Right ventricle myocardium inferior (tissue), 1 donor: ENCODE measurements around the gene ZC3H12D. TPM values are rescaled to one million over a fixed set of nuclear protein-coding genes. Genes with fewer than 3 reads are reported as not detected.
"Not testable (repeated sequence)": the region's sequence is repeated elsewhere in the genome, so short reads cannot be mapped to it uniquely, and the experiment has no call there.

Experiments used
- ATAC-seq: fragments of 200-7000 bp; cut with Tn5 transposase; one replicate; pipeline ENCODE4 v1.9.1; 2020; ENCODE audit warnings: mild to moderate bottlenecking, moderate library complexity
- DNase-seq: peaks from one replicate; pipeline ENCODE4 v3.0.0; 2021; ENCODE audit errors: missing footprints
- intact Hi-C: fragments of 100-400 bp; cut with DNase I; formaldehyde crosslinking; loops from one replicate; pipeline ENCODE4 v1.11.0; 2022
- total RNA-seq: library from RNA; stranded (reverse); fragmentation: NEBNext Ultra II Directional; extraction: Animal tissue kit (Norgen Biotek cat#: 25700); gene quantifications from one replicate; pipeline ENCODE4 v1.2.1, GENCODE V29; 2021
- donor health status: DM: no; HTN: yes; CAD: no; lungs with severe emphysema.

ZC3H12D gene
- total RNA-seq, 1 donor from 2014 or later, result 0.51 TPM

DNA sequence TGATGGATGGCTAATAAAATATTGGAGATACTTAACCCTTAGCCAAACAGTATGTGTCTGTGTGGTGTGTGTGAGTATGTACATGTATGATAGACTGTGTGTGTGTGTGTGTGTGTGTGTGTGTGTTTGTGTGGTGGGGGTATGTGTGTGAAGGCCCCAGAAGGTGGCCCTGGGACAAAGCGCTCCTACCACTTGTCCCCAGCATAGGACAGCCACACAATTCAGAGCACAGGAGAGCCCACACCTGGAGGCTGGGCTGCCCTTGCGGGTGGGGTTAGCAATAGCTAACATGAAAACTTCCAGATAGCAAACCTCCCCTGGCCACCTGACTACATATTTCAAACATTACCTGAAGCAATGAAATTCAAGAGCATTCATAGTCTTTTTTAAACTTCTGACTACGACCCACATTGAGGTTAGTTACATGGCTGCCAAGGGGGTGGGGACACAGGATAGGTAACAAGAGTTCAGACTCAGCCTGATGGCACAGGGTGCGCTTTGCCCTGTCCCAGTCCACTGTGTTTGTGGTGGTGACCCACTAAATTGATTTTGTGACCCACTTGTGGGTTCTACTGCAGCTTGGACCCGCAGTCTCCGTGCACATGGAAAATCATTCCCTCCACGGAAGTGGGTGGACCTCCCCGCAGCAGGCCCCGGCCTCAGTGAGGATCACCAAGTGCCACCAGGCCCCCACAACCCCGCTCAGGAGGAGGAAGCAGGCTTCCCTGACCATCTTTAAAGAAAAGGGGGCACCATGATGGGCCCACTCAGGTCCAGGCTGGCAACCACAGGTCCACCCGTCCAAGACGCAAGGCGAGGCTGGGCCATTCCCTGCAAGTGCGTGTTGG, 34.8 kb downstream of the ZC3H12D start:
- intact Hi-C loops, result loop anchor here (5.0 kb wide), 1 partner anchor 67 kb away; no protein-coding TSS in a partner anchor
- DNase-seq (no peak), ATAC-seq (no peak)

- intact Hi-C loops, result no loop called here
- DNase-seq, result no peak
- ATAC-seq, result no peak
Measured at GRCh38 chr6:149448821-149449453, 35.9 kb downstream of the ZC3H12D start.

- no peak for ATAC-seq
- intact Hi-C loops, result no loop called here
- DNase-seq, result no peak
Measured at GRCh38 chr6:149446791-149447376, 37.9 kb downstream of the ZC3H12D start.

DNA sequence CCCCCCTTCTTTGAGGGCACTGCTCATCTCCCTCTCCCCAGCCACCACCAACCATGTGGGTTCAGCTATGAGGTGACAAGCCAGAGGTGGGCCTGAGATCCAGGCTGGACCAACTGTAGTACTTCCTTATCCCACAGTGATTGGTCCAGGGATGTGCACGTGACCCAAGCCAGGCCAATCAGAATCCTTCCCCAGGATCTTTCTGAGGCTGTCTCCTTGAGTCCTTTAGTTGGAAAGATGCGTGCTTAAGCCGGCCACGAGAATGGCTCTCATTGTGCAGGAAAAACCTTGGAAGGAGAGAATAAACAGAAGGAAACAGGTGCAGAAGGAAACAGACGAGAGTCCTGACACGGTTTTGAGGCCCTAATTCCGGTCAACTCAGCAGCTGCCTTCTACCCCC, 39.2 kb downstream of the ZC3H12D start:
- intact Hi-C loops, result no loop called here
- DNase-seq, result no peak
- no peak for ATAC-seq

GRCh38 chr6:149445095-149445466, 39.7 kb downstream of the ZC3H12D start:
- intact Hi-C loops, result no loop called here
- no peak for ATAC-seq

DNA sequence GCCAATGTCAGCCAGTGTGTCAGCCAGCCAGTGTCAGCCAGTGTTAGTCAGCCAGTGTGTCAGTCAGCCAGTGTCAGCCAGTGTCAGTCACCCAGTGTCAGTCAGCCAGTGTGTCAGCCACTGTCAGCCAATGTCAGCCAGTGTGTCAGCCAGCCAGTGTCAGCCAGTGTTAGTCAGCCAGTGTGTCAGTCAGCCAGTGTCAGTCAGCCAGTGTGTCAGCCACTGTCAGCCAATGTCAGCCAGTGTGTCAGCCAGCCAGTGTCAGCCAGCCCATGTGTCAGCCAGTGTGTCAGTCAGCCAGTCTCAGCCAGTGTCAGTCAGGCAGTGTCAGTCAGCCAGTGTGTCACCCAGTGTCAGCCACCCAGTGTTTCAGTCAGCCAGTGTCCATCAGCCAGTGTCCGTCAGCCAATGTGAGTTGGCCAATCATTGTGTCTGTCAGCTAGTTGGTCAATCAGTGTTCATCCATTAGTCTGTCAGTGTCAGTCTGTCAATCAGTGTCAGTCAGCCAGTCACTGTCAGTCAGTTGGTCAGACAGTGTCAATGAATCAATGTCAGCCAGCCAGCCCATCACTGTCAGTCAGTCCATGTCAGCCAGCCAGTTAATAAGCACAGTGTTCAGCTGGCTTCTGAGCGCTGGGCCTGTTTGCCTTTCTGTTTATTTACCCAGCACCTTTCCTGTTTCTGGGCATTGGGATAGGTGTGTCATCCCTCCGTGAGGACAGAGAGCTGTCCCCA, 40.3 kb downstream of the ZC3H12D start:
- intact Hi-C loops, DNase-seq, ATAC-seq: not testable (repeated sequence)

More at GRCh38 chr6:149445095-149445466, 39.7 kb downstream of the ZC3H12D start:
- no peak for DNase-seq

GRCh38 chr6:149443411-149444181, 41.2 kb downstream of the ZC3H12D start:
- ATAC-seq (no peak), DNase-seq (no peak)
- intact Hi-C loops, result no loop called here

- no peak for DNase-seq
- intact Hi-C loops, result no loop called here
- no peak for ATAC-seq
Measured at GRCh38 chr6:149441740-149442139, 43.1 kb downstream of the ZC3H12D start.

DNA sequence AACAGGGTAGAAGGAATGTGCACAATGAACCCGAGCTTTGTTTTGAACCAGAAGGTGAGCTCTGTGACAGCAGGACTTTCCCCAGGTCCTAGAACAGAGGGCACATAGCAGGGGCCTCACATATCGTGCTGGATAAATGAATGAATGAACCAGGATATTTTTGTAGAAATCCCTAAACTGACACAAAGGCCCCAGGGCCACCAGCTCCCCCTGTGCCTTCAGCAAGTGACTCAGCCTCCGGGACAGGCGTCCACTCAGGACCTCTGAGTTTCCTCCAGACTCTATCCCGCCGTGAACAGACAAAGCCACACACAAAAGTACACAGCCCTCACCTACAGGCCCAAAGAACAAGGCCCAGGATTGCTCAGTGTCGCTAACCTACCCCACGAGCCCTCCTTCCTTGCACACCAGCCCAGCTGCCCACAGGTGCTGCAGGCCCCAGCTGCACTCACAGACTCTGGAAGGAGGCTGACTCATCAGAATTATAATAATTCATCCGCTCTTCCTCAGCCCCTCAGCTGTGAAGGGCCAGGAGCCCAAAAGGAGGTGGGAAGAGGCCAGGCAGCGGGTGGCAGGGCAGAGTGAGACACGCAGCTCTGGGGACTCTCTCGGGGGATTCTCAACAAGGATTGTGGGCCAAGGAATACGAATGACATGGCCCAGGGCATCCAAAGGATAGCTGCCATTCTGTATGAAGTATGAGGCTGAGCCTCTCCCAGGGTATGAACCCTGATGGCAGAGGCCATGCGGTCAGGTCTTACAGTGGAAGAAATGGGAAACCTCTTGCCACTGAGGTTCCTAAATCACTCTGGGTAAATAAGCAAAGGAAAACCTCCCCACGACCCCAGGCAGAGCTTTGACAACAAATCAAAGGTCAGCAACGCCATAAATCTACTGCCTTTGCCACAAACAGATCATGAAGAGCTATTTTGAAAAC, 43.8 kb downstream of the ZC3H12D start:
- ATAC-seq, result no peak
- DNase-seq, result no peak
- intact Hi-C loops, result no loop called here

DNA sequence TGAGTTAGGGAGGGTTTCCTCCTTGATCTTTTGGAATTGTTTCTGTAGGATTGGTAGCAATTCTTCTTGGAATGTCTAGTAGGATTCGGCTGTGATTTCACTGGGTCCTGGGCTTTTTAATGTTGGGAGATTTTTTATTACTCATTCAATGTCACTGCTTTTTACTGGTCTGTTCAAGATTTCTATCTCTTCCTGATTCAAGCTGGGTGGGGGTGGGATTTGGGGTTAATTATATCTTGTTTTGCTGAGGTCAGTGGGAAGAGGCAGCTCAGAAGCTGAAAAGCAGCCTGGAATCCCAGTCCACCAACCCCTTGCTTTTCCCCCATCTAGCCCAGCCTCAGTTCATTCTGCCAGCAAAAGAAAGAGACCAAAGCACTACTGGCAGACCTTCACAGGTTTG, 45.2 kb downstream of the ZC3H12D start:
- DNase-seq (no peak), ATAC-seq (no peak)
- intact Hi-C loops, result loop anchor here (5.0 kb wide), 1 partner anchor 78 kb away; no protein-coding TSS in a partner anchor

GRCh38 chr6:149438855-149439254, 46.0 kb downstream of the ZC3H12D start:
- DNase-seq (no peak), ATAC-seq (no peak)
- intact Hi-C loops, result loop anchor here (5.0 kb wide), 1 partner anchor 78 kb away; no protein-coding TSS in a partner anchor

DNA sequence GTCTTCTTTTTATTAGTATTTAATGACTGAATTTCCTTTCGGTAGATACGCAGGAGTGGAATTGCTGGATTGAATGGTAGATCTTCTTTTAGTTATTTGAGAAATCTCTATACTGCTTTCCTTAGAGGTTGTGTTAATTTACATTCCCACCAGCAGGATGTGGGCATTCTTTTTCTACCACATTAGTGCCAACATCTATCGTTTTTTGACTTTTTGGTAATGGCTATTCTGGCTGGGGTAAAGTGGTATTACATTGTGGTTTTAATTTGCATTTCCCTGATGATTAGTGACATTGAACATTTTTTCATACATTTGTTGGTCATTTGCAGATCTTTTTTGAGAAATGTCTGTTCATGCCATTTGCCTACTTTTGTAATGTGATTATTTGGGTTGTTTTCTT, 47.6 kb downstream of the ZC3H12D start:
- intact Hi-C loops, result loop anchor here (5.0 kb wide), 1 partner anchor 80 kb away; no protein-coding TSS in a partner anchor
- DNase-seq, result no peak
- ATAC-seq, result no peak

DNA sequence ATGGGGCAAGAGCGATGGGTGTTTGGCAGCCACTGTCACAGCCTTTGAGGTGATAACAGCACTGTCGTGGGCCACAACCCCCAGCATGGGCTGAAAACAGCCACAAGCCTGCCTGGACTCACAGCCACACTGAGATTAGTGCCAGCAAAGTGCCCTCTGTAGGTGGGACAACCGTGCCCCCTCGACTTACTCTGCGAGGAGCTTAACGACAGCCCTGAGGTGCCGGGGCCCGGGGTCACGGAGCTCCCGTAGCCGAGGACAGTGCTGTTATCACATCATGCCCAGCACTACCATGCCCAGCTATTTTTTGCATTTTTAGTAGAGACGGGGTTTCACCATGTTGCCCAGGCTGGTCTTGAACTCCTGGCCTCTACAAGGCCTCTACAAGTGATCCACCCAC, 48.2 kb downstream of the ZC3H12D start:
- intact Hi-C loops, result loop anchor here (5.0 kb wide), 1 partner anchor 81 kb away; no protein-coding TSS in a partner anchor
- DNase-seq, result no peak
- ATAC-seq, result no peak

DNA sequence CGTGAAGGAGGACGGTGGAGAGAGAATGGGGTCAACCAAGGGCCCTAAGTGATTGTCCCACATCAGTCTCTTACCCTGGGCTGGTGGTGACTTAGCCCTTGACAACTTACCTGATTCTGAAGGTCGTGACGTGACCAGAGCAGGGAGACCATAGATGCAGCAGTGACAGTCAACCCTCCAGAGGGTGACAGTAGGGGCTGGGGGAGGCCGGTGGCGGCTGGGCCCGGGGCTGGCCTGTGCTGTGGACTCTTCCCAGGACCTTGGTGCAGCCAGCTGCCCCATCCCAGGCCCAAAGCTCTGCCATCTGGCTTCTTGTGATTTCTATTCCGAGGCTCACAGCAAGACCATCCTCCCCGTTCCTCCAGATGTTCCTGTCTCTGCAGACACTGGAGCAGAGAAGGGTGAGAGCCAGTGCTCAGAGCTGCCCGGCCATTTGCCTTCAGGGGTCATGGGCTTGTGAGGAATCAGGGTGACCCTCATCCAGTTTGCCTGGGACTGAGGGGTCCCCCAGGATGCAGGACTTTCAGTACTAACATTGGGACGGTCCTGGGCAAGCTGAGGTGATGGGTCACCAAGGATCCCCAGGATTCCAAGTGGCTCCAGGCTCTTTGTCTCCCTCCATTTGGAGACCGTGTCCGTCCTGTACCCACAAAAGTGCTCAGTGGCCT, 48.8 kb downstream of the ZC3H12D start:
- DNase-seq (no peak), ATAC-seq (no peak)
- intact Hi-C loops, result loop anchor here (5.0 kb wide), 1 partner anchor 81 kb away; no protein-coding TSS in a partner anchor

- DNase-seq (no peak), ATAC-seq (no peak)
- intact Hi-C loops, result loop anchor here (2.0 kb wide), 1 partner anchor 405 kb away; no protein-coding TSS in a partner anchor
Measured at GRCh38 chr6:149433881-149434280, 50.9 kb downstream of the ZC3H12D start.

DNA sequence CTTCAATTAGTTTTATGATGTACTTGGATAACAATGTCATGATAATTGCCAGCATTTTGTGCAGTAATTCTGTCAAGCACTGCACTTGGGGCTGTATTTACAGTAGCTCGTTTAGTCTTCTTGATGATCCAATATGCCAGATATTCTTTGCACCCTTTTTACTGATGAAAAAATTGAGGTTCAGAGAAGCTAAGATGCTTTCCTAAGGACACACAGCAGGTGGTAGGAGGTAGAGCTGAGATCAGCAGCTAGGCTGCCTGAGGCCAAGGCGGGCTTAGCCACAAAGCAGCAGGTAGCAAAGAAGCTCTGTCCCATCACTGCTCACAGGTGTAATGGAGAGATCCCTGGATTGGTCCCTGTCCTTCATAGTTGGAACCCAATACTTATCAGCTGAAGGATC, 51.4 kb downstream of the ZC3H12D start:
- DNase-seq (no peak), ATAC-seq (no peak)
- intact Hi-C loops, result loop anchor here (2.0 kb wide), 1 partner anchor 405 kb away; no protein-coding TSS in a partner anchor
